Amniotic epithelial cell (primary cell): Measurements from ENCODE around the gene CDH4.

Experiments used
- DNase-seq: peaks from one replicate; pipeline ENCODE4 v3.0.0-alpha.2; 2010; ENCODE audit warnings: low read depth

The CDH4 gene

DNA sequence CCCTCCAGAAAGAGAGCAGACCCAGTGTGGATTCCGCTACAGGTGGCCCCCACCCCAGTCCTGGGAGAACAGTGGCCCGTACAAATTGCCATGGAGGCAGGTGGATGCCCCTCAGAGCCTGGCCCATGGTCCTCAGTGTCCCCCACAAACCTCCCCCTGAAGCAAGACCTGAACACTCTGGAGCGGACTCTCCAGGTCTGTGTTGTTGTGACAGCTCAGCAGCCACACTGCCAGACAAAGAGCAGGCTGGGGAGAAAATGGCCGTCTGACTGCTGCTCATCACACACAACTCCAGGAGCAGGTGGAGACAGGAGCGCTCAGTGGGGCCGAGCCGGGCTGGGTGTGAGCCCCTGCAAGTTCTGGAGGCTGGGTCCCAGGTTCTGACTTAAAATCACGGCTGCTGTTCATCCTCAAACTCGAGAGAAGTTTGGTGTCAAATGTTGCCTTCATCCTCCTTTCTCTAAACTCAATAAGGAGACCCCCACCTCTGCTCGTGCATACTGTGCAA lies 241.8 kb downstream of the CDH4 start:
- DNase-seq, result no peak

DNA sequence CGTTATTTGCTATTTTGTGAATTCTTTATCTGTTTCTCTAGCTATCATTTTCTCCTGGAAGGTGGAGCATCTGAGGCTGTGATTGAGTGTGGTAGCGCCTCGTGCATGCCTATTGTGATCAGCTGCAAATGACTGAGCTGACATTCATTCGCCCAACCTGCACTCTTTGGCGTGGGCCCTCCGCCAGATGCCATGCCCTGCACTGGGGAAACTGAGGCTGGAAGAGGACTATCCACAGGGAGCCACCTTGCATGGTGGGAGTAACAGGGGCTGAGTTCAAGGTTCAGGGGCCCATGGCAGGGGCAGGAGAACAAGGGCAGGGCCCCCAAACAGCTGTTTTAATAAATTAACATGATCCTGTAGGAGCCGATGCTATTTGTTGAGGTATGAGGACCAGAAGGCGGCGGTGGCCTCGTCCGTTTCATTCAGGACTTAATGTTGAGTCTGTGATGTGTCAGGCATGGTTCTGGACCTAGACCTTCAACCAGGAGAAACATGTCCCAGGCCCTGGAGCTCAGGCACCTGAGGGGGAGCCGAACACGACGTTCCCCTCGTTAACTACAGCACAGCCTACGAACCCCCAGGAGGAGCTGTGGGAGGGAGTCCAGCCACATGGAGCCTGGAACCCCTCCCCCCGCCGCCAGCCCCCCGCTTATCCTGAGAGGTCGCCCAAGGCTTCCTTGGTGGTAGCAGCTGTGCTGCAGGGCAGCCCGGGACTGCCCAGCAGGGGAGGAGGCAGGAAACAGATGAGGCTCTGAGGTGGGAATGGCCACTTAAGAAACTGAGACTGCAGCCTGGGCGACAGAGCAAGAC lies 242.9 kb downstream of the CDH4 start:
- no peak for DNase-seq

DNA sequence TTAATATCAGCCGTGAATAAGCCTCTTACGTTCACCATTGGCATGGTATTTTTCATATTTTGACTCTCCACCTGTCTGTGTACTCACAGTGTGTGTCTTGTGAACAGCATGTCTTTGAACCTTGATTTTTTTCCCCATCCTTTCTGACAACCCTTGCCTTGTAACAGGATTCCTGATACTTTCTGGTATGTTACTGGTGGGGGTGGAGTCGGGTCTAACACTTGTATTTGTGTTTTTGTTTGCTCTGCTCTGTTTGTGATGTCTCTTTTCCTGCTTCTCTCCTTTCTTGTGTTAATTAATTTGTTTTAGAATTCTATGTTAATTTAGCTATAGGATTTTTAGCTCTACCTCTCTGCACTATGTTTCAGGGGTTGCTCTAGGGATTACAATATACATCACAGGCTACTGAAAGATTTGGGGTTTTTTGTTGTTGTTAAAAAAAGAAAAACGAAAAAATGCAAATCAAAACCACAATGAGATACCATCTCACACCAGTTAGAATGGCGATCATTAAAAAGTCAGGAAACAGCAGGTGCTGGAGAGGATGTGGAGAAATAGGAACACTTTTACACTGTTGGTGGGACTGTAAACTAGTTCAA lies 245.1 kb downstream of the CDH4 start:
- no peak for DNase-seq

DNA sequence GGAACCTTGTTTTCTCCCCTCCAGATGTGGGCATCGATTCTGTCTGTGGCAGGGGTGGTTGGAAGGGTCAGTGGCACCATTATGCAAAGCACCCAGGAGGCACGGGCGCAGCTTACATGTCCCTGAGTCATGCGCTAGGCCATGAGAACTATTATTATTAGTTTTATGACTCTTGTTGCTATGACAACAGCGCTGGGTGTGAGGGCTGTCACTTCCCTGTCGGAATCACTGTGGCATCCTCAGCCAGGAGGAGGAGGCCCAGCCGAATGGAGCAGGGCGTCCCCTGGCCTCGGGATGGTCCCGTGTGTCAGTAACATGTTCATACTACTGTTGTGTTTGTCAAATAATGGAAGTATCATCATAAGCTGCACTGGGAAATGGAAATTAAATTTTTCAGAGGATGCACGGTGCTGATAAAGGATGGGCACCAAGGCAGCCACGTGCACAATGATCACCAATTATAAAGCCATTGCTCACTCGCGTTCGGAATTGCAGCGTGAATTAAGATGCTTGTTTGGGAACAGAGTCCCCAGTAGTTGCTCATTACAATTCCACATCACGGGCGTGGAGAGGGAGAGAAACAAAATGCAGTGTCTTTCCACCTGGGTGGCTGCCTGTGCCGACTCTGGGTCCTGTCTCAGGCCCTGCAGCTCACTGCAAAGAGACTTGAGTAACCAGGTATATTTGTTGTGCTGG lies 247.9 kb downstream of the CDH4 start:
- DNase-seq, result no peak

DNA sequence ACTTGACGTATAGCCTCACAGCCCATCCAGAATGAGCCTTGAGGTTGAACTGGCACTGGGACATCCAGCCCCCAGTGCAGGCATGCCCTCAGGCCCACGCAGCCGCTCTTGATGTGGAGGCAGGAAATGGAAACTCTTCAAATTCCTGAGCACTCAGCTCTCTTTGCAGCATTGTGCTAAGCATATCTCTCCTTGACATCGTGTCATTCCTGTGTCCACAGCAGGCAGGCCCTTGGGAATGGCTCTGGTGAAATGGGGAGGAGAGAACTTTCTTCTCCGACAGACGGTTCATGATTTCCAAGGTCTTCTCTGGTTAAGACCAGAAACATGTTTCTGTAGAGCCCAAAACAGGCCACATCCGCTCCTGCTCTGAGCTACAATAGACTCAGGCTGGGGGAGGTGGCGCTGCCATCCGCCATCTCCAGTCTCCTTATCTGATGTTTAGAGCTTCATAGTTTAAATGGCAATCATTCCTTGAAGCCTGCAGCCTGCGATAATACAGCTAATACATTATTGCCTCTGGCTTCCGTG lies 248.8 kb downstream of the CDH4 start:
- DNase-seq, result peak; percentile 91

DNA sequence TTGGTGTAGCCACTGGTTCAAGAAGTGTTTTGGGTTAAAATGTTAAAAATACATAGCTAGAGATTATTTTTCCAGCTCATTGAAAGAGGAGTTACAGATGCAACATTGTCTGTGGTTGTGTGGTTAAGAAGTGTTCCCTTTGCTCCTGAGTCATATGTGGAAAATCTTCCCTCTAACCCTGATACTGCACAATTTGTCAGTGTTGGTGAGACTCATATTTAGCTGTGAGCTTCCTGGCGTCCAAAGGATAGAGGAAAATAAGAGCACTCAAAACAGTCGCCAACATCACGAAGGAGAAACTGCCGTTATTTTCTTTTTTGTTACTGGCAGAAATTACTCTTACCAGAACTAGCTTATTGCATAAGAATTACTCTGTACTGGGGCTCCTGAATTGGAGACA lies 250.4 kb downstream of the CDH4 start:
- DNase-seq, result peak; percentile 84

DNA sequence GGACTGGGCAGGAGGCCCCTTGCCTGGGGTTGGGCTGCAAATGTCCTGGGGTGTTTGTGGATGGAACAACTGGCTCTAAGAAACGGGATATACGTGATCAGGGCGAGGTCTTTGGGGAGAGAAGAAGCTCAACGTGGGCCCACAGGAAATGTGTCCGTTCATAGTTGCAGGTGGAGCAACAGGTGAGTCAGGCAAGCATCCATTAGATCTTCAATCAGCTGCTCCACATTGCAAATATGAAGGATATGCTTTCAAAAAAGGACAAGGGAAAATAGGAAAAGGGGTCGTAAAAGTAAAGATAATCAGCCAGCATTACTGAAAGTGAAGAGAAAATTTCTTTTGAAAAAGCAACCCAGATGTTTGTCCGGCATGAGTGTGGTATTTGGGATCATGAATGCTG lies 251.0 kb downstream of the CDH4 start:
- DNase-seq, result no peak

DNA sequence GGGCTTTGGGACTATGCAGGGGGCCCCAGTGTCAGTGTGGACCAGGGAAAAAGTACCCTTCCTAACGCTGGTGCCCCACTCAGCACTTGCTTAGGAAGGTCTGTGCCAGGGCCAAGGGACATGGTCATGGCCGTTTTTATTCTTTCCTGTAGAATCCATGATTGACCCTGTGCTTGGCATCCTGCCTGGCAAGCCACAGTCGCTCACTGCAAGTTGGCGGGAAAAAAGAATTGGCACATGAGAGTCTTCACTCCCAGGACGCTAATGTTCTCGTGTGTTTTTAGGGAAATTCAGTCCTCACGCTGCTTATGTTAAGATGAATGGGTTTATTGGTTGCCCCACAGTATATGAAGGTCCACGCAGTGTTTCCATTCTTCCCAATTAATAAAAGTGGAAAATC lies 253.4 kb downstream of the CDH4 start:
- no peak for DNase-seq

DNA sequence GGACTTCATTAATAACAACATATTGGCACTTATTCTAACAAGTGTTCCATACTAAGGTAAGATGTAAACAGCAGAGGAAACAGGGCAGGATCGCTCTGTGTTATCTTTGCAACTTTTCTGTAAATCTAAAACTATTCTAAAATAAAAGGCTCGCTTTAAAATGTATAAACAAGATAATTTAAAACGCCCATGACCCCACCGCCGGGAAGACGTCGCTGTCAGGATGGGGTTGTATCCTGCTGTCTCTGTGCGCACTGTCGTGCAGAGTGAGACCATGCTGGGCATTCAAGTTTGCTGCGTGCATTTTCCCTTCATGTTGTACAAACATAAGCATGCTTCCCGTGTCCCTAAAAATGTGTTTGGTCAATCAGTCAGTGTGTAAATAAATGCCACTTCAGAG lies 255.7 kb downstream of the CDH4 start:
- DNase-seq, result no peak

DNA sequence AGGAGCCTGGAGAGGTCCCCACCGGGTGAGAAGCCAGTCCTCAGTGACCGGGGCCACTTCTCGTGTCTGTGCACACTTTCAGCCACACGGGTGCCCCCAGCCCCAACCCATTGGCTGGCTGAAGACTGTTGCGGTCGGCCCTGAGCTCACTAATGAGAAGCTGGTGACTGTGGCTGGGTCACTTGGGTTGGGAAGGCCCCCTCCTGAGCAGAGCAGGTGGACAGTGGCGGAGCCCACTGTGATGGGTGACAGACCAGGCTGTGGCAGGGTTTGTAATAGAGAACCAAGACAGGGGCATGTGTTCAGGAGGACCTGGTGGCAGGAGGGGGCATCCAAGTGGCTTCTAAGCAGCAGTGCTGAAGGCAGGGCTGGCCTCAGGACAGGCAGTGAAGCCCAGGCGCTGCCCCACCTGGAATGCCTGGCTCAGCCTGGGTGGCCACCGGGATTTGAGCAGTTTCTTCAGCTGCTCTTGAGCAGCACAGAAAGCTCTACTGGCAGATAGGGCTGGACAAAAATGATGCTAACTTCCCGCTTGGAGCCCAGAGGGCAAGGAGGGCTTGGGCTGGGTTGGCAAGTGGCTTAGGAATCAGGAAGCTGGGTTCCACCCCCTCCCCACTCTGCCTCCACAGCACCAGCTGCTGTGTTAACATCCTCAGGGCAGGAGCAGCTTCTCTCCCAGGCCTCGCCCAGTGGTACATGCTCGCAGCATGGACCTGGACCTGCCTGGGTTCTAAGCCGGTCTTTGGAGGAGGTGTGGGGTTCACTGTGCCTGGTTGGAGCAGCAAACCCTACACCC lies 256.4 kb downstream of the CDH4 start:
- no peak for DNase-seq

DNA sequence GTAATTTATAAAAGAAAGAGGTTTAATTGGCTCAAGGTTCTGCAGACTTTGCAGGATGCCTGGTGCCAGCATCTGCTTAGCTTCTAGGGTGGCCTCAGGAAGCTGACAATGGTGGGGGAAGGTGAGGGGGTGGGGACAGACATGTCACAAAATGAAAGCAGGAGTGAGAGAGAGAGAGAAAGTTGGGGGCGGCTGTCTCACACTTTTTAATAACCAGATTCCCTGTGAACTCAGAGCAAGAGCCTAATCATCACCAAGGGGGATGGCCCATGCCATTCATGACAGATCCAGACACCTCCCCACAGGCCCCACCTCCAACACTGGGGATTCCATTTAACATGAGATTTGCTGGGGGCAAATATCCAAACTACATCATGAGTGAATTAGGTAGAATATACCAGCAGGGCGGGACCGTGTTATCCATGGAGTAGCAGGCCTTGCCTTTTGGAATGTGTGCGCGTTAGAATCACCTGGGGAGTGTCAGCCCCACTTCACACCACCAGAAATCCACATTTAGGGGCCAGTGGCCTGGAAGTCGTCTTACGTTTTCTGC lies 258.8 kb downstream of the CDH4 start:
- no peak for DNase-seq

DNA sequence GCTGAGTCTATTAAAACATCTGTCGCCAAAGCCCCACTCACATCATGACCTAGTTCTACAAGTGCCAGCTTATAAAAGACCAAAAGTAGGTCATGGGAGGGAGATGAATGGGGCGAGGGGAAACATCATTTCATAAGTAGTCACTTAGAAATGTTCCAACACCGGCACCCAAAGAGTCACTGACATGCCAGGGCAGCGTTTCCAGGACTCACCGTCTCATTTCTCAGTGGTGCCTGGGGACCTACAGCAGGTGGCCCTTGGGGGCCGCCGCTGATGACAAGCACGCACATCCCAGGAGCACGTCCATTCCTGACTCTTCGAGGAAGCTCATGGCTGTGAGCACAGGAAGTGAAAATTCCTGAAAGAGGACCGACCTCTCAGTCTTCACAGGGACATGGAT lies 260.4 kb downstream of the CDH4 start:
- no peak for DNase-seq

DNA sequence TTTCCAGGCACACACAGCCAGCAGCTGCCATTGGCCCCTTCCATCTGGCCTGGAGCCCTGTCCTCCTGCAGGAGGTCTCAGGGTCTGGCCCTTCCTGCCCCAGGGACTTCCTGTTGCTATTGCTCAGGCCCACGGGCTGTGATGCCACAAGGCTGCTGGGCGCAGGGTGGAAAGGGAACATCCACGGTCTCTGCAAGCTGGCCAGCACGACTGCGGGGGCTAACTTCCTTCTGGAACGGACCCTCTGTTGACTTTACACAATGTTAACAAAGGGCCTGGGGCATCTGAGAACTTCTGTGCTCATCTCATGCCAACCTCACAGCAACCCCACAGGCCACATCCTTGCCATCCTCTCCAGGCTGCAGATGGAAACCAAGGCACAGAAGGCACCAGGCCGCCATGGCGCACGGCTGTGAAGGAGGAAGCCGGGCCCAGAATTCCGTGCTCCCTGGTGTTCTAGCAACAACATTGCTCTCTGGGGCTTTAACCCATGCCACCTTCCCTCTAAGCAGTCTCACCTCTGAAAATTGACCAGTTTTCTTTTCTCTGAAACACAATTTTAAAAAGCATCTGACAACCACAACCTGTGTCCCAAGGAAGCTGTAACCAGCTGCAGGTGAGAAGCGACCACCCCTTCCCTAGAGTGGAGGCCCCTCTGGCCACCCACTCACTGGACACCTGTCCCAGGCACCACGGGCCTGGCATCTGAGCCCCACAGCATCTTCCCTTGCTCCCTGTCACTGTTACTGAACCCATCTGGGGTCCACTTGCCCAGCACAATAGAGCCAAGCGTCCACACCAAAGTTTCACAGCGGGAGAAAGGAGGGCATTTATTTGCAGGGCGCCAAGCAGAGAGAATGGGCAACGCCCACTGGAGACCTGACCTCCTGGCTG lies 261.3 kb downstream of the CDH4 start:
- DNase-seq, result no peak

DNA sequence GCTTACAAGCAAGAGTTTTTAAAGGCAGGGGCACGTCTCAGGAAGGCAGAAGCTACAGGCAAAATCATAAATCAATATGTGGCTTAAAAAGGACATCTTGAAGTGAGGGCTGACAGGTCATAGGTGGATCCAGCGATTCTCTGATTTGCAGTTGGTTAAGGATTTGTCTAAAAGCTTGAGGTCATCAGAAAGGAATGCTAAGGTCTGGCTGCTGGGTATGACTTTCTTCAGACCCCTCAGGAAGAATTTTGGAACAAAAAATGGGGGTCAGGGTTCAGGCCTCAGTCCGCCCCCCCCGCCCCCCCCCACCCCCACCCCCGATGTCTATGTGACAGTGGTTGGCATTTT lies 261.9 kb downstream of the CDH4 start:
- DNase-seq, result no peak

DNA sequence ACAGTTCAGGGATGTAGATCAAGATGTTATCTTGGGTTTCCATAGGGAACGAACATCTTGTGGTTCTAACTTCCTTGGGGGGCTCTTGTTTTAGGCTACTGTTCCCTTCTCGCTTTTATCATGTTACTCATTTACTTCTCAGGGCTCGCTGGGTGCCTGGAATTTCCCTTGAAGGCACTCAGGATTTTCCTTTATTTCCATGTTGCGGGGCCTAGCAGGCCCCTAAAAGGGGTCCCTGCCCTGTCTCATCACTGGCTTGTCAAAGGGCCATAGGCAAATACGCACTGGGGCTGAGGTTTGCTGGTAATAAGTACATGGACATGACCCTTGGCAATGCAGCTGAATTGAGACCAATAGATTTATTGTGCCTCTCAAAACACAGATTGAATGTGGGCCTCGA lies 262.3 kb downstream of the CDH4 start:
- DNase-seq, result no peak

DNA sequence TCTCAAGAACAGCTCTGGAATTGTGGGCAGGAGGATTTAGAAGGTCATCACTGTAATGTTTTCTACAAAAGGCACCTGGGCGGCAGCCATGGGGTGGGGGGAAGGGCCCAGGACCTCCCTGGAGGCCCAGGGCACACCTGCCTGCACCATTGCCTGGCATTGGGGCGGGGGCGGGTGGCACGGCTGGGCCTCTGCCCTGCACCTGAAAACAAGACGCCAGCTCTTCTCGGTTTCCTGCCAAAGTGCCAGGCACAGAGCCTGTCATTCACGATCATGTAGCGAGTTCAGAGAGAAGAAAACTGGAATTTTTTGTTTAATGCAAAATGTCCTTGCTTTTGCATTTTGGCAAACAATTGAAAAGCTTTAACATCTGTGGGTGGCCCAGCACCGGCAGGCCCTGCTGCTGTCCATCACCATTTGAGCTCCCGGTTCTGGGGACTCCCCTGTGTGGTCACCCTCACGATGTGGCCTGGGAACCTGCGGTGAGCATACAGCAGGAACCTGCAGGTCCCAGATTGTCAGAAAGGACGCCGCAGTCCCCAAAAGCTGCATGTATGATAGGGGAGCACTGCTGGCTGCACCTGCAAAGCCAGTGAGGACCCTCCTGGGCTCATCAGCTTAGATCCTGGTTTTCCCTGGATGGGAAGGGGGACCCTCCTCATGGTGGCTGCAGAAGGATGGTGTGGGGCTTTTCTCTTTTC lies 262.9 kb downstream of the CDH4 start:
- no peak for DNase-seq

DNA sequence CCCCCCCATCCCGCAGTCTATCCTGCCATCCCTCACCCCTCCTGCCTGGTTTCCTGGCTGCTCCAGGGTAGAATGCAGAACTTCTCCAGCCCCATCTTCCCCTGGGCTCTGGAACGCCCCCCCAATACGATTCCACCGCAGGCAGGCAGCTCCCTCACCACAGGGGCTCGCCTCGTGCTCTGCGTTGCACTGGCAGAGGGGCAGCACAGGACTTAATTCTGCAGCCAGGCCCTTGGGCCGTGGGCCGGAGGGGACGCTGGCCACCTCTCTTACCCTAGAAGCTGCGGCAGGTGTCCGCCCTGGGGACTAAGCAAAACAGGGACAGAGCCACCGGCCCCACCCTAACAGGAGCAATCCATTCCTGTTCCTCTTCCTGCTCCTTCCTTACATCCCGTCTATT lies 263.9 kb downstream of the CDH4 start:
- no peak for DNase-seq

DNA sequence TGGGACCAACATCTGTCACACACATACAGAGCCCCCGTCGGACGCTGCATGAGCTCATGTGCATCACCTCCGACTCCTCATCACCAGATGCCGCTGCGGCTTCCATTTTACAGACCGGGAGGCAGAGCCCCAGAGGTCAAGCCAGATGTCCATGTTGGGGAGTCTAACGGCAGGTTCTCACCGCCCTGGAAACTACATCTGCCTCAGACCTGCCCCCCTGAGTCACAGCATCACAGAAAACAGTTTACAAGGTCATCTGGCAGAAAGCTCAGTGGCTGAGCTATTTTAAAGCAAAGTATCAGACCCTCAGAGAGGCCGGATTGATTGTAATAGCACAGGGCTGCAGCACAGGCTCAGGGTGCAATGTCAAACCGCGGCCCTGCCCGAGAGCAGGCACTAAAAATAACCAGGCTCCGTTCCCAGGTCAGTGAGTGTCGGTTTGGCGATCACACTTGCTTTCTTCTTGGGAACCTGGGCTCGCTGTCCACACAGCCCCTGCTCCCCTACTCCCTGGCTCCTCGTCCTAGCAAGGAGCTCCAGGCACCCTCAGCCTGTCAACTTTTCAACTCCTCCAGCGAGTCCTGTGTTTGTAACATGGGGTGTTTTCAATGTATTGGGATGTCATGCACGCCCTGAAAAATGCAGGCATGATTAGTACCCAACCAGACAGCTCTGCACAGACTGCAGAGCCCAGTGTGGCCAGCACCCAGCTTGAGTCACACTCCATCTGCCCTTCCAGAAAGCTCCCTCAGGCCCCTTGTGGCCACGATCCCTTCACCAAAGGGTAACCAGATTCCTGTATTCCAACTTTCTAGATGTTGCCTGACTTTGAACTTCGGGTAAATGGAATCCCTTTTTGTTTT lies 264.5 kb downstream of the CDH4 start:
- DNase-seq, result no peak

DNA sequence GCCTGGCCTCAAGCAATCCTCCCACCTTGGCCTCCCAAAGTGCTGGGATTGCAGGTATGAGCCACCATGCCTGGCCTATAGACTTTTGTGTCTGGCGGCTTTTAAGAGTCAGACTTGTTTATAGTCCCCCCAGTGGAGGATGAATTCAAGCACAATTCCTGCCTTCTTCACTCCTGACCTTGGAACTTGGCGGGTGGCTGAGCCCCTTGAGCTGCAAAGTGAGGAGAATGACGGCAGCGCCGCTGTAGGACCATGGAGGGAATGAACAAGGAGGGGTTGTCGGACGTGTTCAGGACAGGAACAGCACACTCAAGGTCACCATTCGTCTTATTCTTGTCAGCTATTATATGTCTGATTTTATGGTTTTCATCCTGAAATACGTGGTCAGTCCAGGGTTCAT lies 265.4 kb downstream of the CDH4 start:
- DNase-seq, result no peak
